Ascending aorta (tissue), 2 donors: ENCODE measurements around the gene IL15. TPM values are rescaled to one million over a fixed set of nuclear protein-coding genes. Genes with fewer than 3 reads are reported as not detected.

Experiments used
- DNase-seq, 2 donors: peaks; one replicate each; pipeline ENCODE4 v3.0.0-alpha.2; 2019; ENCODE audit warnings: low spot score in 2 of 2
- H3K27ac ChIP-seq, 2 donors: fragments of 200-600 bp; sonication (generic); one replicate each; pipeline ENCODE4 v1.5.1; 2016 to 2017; ENCODE audit warnings: mild to moderate bottlenecking in 1 of 2
- H3K27me3 ChIP-seq: fragments of 200-600 bp; sonication (generic); one replicate; pipeline ENCODE4 v1.5.1; 2017
- H3K36me3 ChIP-seq, 2 donors: fragments of 200-600 bp; sonication (generic); one replicate each; pipeline ENCODE4 v1.5.1; 2016
- H3K4me1 ChIP-seq, 2 donors: fragments of 200-600 bp; sonication (generic); one replicate each; pipeline ENCODE4 v1.5.1; 2016 to 2017; ENCODE audit warnings: mild to moderate bottlenecking in 1 of 2
- H3K4me3 ChIP-seq, 2 donors: fragments of 200-600 bp; sonication (generic); one replicate each; pipeline ENCODE4 v1.5.1; 2016 to 2017; ENCODE audit warnings: mild to moderate bottlenecking in 1 of 2
- H3K9me3 ChIP-seq, 2 donors: fragments of 200-600 bp; sonication (generic); one replicate each; pipeline ENCODE4 v1.5.1; 2016
- intact Hi-C: fragments of 100-400 bp; cut with DNase I; formaldehyde crosslinking; loops from one replicate; pipeline ENCODE4 v1.15.1; 2023
- total RNA-seq: library from RNA; depleted of rRNA; stranded (reverse); fragments of >200 nt; gene quantifications from one replicate; pipeline ENCODE4 v1.1.0, GENCODE V29; 2016
- TF ChIP-seq, protein P1 (sequence below), 3 experiments: fragments of 200-600 bp in 2 of 3; fragments of 450-650 bp in 1 of 3; sonication (generic) in 2 of 3; IDR thresholded peaks; one replicate each; pipeline ENCODE4 v1.5.1; 2016 to 2019; ENCODE audit warnings: antibody characterized with exemption in 3 of 3, mild to moderate bottlenecking in 1 of 3, moderate library complexity in 1 of 3

IL15 gene
- total RNA-seq, 1 donor from 2014 or later = 11.5 TPM

DNA sequence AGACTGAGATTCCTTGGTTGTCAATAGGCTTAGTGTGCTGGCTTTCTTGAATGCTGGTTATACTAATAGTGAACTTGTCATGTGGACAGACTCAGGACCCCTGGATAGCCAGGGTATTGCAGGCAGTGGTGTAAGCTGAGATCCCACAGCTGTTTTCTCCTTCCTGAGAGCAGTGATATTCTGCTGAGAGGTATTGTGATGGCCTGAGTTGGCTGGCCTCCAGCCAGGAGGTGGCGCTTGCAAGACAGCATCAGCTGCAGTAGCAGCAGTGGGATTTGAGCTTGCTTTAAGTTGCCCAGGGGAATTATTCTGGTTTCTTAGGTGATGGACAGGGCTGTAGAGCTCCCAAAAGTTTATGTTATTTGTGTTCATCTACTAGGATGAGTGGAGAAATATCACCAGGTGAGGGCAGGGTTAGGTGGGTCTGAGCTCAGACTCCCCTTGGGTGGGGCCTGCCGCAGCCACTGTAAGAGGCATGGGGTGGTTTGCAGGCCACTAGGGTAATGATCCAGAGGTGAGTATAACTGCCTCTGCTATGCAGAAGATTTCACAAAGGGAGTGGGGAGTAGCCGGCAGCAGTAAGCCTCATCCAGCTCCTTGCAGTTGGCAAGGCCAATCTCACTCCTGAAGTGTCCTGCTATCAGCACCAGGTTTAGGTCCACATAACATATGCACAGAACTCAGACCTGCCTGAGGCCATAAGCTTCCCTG is 66.2 kb downstream of the IL15 start:
- TF ChIP-seq, protein P1, sequence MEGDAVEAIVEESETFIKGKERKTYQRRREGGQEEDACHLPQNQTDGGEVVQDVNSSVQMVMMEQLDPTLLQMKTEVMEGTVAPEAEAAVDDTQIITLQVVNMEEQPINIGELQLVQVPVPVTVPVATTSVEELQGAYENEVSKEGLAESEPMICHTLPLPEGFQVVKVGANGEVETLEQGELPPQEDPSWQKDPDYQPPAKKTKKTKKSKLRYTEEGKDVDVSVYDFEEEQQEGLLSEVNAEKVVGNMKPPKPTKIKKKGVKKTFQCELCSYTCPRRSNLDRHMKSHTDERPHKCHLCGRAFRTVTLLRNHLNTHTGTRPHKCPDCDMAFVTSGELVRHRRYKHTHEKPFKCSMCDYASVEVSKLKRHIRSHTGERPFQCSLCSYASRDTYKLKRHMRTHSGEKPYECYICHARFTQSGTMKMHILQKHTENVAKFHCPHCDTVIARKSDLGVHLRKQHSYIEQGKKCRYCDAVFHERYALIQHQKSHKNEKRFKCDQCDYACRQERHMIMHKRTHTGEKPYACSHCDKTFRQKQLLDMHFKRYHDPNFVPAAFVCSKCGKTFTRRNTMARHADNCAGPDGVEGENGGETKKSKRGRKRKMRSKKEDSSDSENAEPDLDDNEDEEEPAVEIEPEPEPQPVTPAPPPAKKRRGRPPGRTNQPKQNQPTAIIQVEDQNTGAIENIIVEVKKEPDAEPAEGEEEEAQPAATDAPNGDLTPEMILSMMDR (IDR thresholded peaks at IDR 0.05) = no peak
- no peak for DNase-seq
- intact Hi-C loops = no loop called here
- no peaks in the 10 kb centered on the region for H3K27me3 ChIP-seq
- H3K27ac ChIP-seq = no peak overlapping the region
- no peaks in the 10 kb centered on the region for H3K4me1 ChIP-seq
- peaks cover 0 to 14% of the 10 kb centered on the region in 2 donors for H3K9me3 ChIP-seq
- H3K36me3 ChIP-seq = no peaks in the 10 kb centered on the region
- no peak overlapping the region for H3K4me3 ChIP-seq

DNA sequence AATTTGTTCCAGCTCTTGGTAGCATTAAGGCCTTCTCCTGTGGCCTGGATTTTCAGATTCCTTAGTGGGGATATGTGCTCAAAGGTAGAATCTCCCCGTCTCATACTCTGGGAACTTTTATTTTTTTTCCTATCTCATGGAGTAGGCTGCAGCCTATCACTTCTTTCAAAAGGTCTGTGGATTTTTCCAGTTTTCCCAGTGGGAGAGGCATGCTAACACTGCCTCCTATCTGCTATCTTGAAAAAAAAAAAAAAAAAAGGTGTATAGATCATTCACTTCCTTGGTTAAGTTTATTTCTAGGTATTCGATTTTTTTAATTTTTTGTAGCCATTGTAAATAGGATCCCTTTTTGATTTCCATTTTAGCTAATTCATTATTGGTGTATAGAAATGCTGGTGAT is 67.1 kb downstream of the IL15 start:
- H3K9me3 ChIP-seq = peaks cover 0 to 14% of the 10 kb centered on the region in 2 donors
- H3K27me3 ChIP-seq = no peaks in the 10 kb centered on the region
- TF ChIP-seq, protein P1 (IDR thresholded peaks at IDR 0.05) = no peak
- no peak overlapping the region for H3K27ac ChIP-seq
- intact Hi-C loops = no loop called here
- no peak overlapping the region for H3K4me3 ChIP-seq
- no peak for DNase-seq
- no peaks in the 10 kb centered on the region for H3K36me3 ChIP-seq
- no peaks in the 10 kb centered on the region for H3K4me1 ChIP-seq

DNA sequence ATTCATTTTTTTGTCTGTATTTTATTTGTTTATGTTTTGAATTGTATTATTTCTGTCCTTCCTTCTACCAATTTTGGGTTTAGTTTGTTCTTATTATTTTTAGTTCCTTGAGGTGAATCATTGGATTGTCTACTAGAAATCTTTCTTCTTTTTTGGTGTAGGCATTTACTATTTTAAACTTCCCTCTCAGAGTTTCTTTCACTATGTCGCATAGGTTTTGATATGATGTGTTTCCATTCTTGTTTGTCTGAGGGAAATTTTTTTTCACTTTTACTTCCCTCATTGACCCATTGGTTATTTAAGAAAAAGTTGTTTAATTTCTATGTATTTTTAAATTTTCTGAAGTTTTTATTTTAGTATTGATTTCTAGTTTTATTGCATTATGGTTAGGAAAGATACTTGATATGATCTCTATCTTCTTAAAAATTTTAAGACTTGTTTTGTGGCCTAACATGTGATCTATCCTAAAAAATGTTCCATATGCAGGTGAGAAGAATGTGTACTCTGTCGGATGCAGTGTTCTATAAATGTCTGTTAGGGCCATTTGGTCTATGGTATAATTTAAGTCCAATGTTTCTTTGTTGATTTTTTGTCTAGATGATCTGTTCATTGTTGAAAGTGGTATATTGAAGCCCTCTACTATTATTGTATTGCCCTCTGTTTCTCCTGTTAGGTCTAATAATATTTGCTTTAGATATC is 68.8 kb downstream of the IL15 start:
- no peak overlapping the region for H3K27ac ChIP-seq
- H3K4me1 ChIP-seq = no peaks in the 10 kb centered on the region
- H3K27me3 ChIP-seq = no peaks in the 10 kb centered on the region
- H3K9me3 ChIP-seq = peaks cover 0 to 14% of the 10 kb centered on the region in 2 donors
- H3K4me3 ChIP-seq = no peak overlapping the region
- intact Hi-C loops = no loop called here
- no peak for DNase-seq
- no peaks in the 10 kb centered on the region for H3K36me3 ChIP-seq
- TF ChIP-seq, protein P1 (IDR thresholded peaks at IDR 0.05) = no peak

DNA sequence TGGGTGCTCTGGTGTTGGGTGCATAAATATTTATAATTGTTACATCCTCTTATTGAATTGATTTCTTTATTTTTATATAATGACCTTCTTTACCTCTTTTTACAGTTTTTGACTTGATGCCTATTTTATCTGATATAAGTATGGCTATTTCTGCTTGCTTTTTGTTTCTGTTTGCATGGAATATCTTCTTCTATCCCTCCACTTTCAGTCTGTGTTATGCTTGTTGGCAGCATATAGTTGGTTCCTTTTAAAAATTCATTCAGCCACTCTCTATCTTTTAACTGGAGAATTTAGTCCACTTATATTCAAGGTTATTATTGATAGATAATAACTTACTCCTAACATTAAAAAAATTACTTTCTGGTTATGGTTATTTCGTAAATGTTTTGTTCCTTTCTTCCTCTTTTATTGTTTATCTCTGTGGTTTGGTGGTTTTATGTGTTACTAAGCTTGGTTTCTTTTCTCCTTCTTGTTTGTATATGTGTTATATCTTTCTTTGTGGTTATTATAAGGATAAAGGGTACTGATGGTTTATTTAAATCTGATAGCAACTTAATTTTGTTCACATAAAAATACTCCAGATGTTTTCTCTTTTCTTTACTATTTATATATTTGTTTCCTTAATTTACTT is 69.5 kb downstream of the IL15 start:
- no peak for DNase-seq
- Histone ChIP-seq H3K27ac (no peak overlapping the region), H3K27me3 (no peaks in the 10 kb centered on the region), H3K9me3 (peaks cover 0 to 14% of the 10 kb centered on the region in 2 donors), H3K4me3 (no peak overlapping the region), H3K36me3 (no peaks in the 10 kb centered on the region), H3K4me1 (no peaks in the 10 kb centered on the region)
- intact Hi-C loops = no loop called here
- TF ChIP-seq, protein P1 (IDR thresholded peaks at IDR 0.05) = no peak

DNA sequence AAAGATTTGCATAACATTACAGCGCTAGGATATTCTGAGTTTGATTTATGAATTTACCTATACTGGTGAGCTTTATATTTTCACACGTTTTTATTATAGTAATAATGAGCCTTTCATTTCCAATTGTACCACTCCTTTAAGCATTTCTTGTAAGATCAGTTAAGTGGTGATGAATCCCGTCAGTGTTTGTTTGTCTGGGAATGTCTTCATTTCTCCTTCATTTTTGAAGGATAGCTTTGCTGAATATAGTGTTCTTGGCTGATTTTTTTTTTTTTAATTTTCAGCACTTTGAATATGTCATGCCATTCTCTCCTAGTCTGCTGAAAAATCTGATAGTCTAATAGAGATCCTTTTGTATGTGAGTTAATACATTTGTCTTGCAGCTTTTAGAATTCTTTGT is 70.1 kb downstream of the IL15 start:
- no peak for DNase-seq
- H3K27ac ChIP-seq = no peak overlapping the region
- H3K27me3 ChIP-seq = no peaks in the 10 kb centered on the region
- H3K4me3 ChIP-seq = no peak overlapping the region
- H3K4me1 ChIP-seq = no peaks in the 10 kb centered on the region
- intact Hi-C loops = no loop called here
- peaks cover 0 to 14% of the 10 kb centered on the region in 2 donors for H3K9me3 ChIP-seq
- TF ChIP-seq, protein P1 (IDR thresholded peaks at IDR 0.05) = no peak
- H3K36me3 ChIP-seq = no peaks in the 10 kb centered on the region
